Activated naive CD4-positive, alpha-beta T cell treated with anti-CD3 and anti-CD28 coated beads, Interleukin-2, amount 10 ng/mL, durations not matched to agents 7 days and 5 days (primary cell): ENCODE results near the gene STMN3.
A peak's percentile ranks its signal among the peaks of the same experiment; 100 is the strongest.

ENCODE experiments used
- CTCF ChIA-PET: fragments of 350-600 bp; sonication (Branson Sonifier 250); formaldehyde crosslinking; loops from one replicate; lab custom pipeline; 2021; ENCODE audit warnings: antibody characterized with exemption; lab: Charles Lee
- DNase-seq: peaks from one replicate; pipeline ENCODE4 v3.0.0-alpha.2; 2020
- H3K27ac Mint-ChIP-seq: one replicate; pipeline ENCODE4 v1.8.0; 2021; ENCODE audit warnings: mild to moderate bottlenecking, moderate library complexity, mixed read lengths
- H3K27me3 Mint-ChIP-seq: one replicate; pipeline ENCODE4 v1.8.0; 2021; ENCODE audit warnings: mild to moderate bottlenecking, mixed read lengths
- H3K36me3 Mint-ChIP-seq: one replicate; pipeline ENCODE4 v1.8.0; 2021; ENCODE audit warnings: mixed read lengths
- H3K4me1 Mint-ChIP-seq: one replicate; pipeline ENCODE4 v1.8.0; 2021; ENCODE audit warnings: mixed read lengths
- H3K4me3 Mint-ChIP-seq: one replicate; pipeline ENCODE4 v1.8.0; 2021; ENCODE audit warnings: mild to moderate bottlenecking, moderate library complexity, mixed read lengths
- H3K9me3 Mint-ChIP-seq: one replicate; pipeline ENCODE4 v1.8.0; 2021; ENCODE audit warnings: mixed read lengths

The STMN3 gene

DNA sequence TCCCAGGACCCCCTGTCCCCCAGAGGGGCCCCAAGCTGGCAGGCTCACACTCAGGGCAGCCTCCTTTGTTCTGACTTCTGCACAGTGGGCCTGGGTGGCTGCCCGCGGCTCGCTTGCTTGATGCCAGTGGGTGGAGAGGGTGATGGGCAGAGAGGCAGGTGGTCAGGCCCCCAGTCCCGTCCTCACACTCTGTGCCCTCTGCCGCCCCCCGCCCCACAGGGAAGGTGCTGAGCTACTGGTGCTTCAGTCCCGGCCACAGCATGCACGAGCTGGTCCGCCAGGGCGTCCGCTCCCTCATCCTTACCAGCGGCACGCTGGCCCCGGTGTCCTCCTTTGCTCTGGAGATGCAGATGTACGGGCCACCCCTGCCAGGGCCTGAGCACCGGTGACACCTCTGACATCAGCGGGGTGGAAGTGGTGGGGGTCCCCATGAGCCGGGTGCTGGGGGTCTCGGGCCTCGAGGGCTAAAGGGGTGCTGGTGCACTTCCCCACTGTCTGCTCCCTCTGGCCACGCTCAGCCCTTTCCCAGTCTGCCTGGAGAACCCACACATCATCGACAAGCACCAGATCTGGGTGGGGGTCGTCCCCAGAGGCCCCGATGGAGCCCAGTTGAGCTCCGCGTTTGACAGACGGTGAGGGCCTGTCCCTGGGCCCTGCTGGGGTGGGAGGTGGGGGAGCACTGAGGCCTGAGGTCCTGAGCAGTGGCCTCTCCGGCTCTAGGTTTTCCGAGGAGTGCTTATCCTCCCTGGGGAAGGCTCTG lies 34.4 kb upstream of the STMN3 start:
- no peak overlapping the region for H3K4me3 Mint-ChIP-seq
- no peak for DNase-seq
- no peaks in the 10 kb centered on the region for H3K27me3 Mint-ChIP-seq
- H3K27ac Mint-ChIP-seq = no peak overlapping the region
- no peaks in the 10 kb centered on the region for H3K9me3 Mint-ChIP-seq
- H3K36me3 Mint-ChIP-seq = peaks cover 6% of the 10 kb centered on the region
- H3K4me1 Mint-ChIP-seq = peaks cover 9% of the 10 kb centered on the region
- CTCF ChIA-PET = interaction anchor here (1.2 kb wide), 1 partner anchor 46 kb away, joined by 3 read pairs; no protein-coding TSS in a partner anchor

DNA sequence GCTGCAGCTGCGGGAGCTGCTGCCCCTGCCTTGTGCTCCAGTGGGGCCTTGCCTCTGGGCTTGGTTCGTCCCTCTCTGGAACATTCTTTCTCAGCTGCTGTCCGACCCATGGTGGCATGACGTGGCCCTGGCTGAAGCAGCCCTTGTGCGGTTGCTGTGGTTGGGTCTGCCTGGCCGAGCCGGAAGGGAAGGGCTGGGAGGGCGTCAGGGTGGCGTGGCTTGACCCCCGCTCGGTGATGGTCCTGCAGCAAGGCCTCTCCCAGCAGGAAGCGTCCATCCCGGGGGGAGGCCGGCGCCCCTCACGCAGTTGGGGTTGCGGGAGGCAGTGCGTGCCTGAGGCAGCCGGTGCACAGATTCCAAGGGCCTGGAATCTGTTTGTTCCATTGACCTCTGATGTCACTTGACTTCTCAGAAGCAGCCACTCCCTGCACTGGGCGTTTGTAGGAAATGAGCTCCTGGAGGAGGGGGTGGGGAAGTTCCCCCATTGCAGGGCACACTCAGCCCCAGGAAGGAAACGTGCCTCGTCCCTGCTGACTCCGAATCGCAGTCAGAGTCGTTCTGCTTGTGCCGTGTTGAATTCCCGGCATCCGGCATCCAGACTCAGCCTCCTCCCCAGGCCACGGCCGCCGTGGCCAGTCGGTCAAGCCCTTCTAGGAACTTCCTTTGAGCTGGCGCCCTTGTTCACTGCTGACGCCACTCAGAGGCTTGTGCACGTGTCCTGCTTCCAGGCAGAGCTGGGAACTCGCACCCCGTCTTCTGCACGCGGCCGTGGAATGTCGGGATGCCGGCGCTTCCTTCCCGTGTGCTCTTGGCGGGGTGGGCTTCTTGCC lies 33.5 kb upstream of the STMN3 start:
- no peak overlapping the region for H3K27ac Mint-ChIP-seq
- CTCF ChIA-PET = no interaction called here

DNA sequence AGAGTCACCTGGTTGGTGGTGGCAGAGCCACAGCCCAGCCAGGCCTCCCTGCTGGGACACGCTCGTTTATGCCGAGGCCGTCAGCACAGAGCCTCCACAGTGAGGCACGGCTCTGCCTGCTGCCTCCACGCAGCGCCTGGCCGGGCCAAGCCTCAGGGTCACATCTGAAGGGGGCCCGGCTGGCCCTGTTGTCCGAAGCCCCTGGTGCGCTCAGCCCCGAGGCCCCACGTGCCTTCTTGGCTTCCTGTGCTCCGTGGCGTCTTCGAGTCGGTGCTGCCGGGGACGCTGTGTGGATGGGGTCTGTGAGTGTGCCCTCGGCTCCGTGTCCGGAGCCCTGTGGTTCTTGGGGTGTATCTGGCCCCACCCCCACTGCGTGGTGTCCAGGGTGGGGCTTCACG lies 32.9 kb upstream of the STMN3 start:
- no peak overlapping the region for H3K27ac Mint-ChIP-seq
- H3K36me3 Mint-ChIP-seq = no peaks in the 10 kb centered on the region
- H3K4me1 Mint-ChIP-seq = peaks cover 9% of the 10 kb centered on the region
- no peak for DNase-seq
- CTCF ChIA-PET = no interaction called here
- no peaks in the 10 kb centered on the region for H3K9me3 Mint-ChIP-seq
- no peak overlapping the region for H3K4me3 Mint-ChIP-seq
- H3K27me3 Mint-ChIP-seq = no peaks in the 10 kb centered on the region

More for the DNA sequence above, 33.5 kb upstream of the STMN3 start:
- DNase-seq = peak; percentile 40
- peaks cover 9% of the 10 kb centered on the region for H3K4me1 Mint-ChIP-seq
- no peaks in the 10 kb centered on the region for H3K9me3 Mint-ChIP-seq
- H3K36me3 Mint-ChIP-seq = peaks cover 2% of the 10 kb centered on the region
- no peak overlapping the region for H3K4me3 Mint-ChIP-seq
- H3K27me3 Mint-ChIP-seq = no peaks in the 10 kb centered on the region

DNA sequence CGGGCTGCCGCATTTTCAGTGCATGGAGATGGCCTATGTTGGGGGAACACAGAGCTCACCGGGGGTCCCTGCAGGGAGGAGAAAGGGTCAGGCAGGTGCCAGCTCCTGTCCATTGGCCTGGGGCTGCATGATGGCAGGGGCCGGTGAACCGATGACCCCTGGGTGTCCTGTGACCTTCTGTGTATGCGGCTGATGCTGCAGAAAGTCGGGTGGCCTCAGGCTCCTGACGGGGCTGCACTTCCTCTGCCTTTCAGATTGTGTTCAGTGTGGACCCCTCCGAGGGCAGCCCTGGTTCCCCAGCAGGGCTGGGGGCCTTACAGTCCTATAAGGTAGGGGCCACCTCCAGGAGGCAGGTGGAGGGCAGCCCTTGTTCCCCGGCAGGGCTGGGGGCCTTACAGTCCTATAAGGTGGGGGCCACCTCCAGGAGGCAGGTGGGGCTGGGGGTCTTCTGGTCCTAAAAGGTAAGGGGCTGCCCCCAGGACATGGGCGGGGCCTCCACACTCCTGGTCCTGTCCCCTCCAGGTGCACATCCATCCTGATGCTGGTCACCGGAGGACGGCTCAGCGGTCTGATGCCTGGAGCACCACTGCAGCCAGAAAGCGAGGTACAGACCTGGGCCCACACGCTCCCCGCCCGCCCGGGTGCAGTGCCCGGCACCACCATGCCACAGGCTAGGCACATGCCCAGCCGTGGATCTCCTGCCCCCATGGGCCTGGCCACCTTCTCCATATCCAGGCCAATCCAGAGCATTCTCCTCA lies 32.2 kb upstream of the STMN3 start:
- H3K36me3 Mint-ChIP-seq = no peaks in the 10 kb centered on the region
- peaks cover 9% of the 10 kb centered on the region for H3K4me1 Mint-ChIP-seq
- peak overlapping the region; percentile 42 for H3K27ac Mint-ChIP-seq
- CTCF ChIA-PET = no interaction called here
- H3K27me3 Mint-ChIP-seq = no peaks in the 10 kb centered on the region
- H3K4me3 Mint-ChIP-seq = no peak overlapping the region
- no peaks in the 10 kb centered on the region for H3K9me3 Mint-ChIP-seq
- no peak for DNase-seq

DNA sequence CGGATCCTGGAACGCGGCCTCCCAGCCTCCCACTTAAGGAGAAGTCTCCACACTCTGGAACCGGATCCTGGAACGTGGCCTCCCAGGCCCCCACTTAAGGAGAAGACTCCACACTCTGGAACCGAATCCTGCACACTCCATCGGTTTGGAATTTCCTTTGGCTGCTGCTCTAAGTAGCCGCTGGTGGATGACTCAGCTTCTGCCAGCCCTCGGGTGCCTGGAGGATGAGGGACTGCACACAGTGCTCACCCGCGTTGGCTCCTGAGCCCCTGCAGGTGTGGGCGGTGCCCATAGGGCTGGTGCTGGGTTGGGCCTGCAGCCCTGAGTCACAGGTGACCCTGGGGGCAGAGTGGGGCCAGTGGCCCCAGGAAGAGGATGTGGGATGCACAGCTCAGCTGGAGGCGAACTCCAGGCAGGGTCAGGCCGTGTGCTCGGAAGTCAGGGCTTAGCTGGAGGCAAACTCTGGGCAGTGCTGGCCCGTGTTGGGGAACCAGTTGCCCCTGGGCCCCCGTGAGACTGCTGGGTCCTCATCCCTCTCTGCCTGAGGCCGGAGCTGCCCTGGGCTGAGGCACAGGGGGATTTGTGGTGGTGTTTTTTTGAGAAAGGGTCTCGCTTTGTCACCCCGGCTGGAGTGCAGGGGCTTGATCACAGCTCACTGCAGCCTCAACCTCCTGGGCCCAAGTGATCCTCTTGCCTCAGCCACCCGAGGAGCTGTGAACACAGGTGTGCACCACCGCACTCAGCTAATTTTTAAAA lies 29.3 kb upstream of the STMN3 start:
- Mint-ChIP-seq H3K4me1 (peaks cover 8% of the 10 kb centered on the region), H3K27me3 (no peaks in the 10 kb centered on the region), H3K27ac (no peak overlapping the region), H3K4me3 (no peak overlapping the region), H3K36me3 (no peaks in the 10 kb centered on the region), H3K9me3 (no peaks in the 10 kb centered on the region)
- no peak for DNase-seq
- CTCF ChIA-PET = no interaction called here

DNA sequence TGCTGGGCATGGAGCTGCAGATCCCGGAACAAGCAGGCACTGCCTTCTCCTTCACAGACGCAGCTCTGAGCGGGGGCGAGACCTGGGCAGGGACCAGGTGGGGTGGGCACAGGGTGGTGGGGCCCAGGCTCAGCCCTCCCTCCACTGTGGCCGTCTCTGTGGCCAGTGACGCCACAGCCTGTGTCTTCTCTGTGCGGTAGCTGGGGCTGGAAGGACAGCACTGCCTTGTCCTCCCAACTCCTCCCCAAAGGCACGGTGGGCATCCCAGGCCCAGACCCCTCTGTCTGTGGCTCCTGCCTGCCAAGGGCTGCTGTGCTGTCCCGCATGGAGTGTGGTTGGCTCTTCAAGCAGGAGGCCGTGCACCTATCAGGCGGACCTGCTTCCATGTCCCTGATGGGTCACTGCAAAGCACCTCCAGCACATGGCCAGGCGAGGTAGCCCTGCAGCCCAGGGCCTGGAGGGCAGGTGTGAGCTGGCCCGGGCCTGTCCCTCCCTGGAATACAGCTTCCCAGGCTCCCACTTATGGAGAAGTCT lies 28.5 kb upstream of the STMN3 start:
- H3K27ac Mint-ChIP-seq = no peak overlapping the region
- peaks cover 2% of the 10 kb centered on the region for H3K4me1 Mint-ChIP-seq
- H3K9me3 Mint-ChIP-seq = no peaks in the 10 kb centered on the region
- H3K27me3 Mint-ChIP-seq = no peaks in the 10 kb centered on the region
- DNase-seq = no peak
- no peak overlapping the region for H3K4me3 Mint-ChIP-seq
- CTCF ChIA-PET = no interaction called here
- peaks cover 4% of the 10 kb centered on the region for H3K36me3 Mint-ChIP-seq

DNA sequence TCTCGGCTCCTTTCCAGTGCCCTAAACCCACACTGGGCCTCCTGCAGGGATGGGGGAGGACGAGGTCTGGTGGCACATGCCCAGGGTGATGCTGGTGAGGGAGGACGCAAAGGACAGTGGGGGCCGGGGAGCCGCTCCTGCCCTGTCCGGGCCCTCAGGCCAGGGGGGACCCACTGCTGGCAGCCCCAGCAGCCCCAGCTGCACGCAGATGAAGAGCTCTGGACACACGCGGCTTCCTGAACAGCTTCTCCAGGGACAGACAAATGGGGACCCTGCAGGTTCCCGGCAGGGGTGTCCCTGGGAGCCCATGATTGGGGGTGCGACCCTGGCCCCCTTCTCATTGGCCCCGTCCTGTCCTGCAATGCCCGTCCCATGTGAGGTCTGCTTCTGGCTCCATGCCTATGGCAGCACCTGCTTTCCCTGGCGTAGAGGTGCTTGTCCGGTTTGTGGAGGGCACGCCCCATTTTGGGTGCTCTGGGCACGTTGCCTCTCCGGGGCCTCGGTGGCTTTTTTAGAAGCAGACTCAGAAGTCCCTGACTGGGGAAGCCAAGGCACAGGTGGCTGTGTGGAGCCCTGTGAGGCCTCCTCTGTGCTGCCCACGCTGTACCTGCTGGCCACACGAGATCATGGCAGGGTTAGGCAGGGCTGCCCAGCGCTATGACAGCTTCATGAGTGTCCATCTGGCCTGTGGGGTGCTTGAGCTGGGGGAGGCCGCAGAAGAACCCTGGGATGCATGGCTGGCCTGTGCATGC lies 27.8 kb upstream of the STMN3 start:
- no peaks in the 10 kb centered on the region for H3K4me1 Mint-ChIP-seq
- peak overlapping the region; percentile 72 for H3K27ac Mint-ChIP-seq

DNA sequence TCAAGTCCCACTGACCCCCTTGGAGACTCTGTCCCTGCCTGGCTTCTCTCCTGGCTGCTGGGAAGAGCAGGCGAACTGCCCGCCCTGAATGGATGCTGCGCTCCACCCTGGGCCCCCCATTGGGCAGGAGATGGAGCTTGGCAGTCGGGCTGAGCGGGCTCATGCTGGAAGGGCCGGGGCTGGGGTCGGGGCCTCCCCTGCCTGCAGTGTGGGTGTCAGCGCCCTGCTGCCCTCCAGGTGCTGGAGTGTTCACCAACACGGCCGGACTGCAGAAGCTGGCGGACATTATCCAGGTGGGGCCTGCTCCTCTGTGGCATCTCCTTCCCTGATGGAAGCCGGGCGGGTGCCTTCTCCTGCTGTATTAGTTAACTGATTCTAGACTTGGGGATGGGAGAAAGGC lies 27.2 kb upstream of the STMN3 start:
- CTCF ChIA-PET = no interaction called here
- peaks cover 8% of the 10 kb centered on the region for H3K36me3 Mint-ChIP-seq
- DNase-seq = no peak
- H3K4me3 Mint-ChIP-seq = no peak overlapping the region
- H3K9me3 Mint-ChIP-seq = no peaks in the 10 kb centered on the region
- no peaks in the 10 kb centered on the region for H3K27me3 Mint-ChIP-seq
- H3K4me1 Mint-ChIP-seq = no peaks in the 10 kb centered on the region
- no peak overlapping the region for H3K27ac Mint-ChIP-seq

More for the DNA sequence above, 27.8 kb upstream of the STMN3 start:
- Mint-ChIP-seq H3K27me3 (no peaks in the 10 kb centered on the region), H3K36me3 (peaks cover 4% of the 10 kb centered on the region), H3K4me3 (no peak overlapping the region), H3K9me3 (no peaks in the 10 kb centered on the region)
- DNase-seq = no peak
- CTCF ChIA-PET = no interaction called here

DNA sequence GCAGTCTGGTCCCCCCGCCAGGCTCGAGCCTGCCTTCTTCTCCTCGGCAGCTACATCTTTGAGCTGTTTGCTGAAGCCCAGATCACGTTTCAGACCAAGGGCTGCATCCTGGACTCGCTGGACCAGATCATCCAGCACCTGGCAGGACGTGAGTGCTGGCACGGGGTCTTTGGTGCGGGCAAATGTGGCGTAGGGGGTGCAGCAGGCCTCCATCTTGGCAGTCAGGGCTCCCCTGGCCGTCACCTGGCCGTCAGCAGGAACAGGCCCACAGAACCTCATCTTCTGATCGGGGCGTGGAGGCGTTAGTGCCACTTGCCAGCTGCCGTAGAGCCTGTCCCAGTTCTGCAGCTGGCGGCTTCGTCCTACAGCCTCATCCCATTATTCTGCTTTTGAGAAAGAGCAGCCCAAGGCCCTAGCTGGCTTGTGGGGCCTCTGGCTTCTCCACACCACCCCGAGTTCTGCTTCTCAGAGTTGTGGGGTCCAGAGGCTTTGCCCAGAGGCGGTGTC lies 26.6 kb upstream of the STMN3 start:
- Mint-ChIP-seq H3K9me3 (no peaks in the 10 kb centered on the region), H3K4me3 (no peak overlapping the region), H3K36me3 (peaks cover 8% of the 10 kb centered on the region), H3K27ac (no peak overlapping the region), H3K27me3 (no peaks in the 10 kb centered on the region), H3K4me1 (no peaks in the 10 kb centered on the region)
- no peak for DNase-seq
- CTCF ChIA-PET = no interaction called here

DNA sequence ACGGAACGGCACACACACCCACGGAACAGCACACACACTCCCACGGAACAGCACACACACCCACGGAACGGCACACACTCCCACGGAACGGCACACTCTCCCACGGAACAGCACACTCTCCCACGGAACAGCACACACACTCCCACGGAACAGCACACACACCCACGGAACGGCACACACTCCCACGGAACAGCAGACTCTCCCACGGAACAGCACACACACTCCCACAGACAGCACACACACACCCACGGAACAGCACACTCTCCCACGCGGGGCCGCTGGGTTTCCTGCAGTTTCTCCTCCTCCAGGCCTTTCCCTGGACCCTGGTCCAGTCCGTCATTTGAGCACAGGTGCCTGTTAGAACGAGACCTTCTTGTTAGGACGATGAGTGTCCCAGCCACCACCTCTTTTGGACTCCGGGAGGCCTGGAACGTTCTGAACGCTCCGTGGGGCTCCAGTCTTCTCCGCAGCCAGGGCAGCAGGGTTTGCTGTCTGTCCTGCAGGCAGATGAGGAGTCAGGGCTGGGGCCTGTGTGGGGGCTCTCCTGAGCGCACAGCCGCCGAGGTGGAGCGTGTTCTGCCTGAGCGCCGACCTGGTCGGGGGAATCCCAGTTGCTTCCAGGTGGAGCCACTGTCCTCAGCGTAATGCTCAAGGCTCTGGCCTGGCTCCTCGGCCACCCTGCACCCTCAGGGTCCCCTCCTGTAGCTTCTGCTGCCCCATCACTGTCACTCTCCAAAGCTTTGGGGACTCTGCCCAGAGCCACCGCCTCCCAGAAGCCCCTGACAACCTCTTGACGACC lies 25.6 kb upstream of the STMN3 start:
- Mint-ChIP-seq H3K27ac (no peak overlapping the region), H3K36me3 (peaks cover 8% of the 10 kb centered on the region), H3K27me3 (no peaks in the 10 kb centered on the region), H3K4me3 (no peak overlapping the region), H3K4me1 (no peaks in the 10 kb centered on the region), H3K9me3 (no peaks in the 10 kb centered on the region)
- CTCF ChIA-PET = no interaction called here
- DNase-seq = no peak

DNA sequence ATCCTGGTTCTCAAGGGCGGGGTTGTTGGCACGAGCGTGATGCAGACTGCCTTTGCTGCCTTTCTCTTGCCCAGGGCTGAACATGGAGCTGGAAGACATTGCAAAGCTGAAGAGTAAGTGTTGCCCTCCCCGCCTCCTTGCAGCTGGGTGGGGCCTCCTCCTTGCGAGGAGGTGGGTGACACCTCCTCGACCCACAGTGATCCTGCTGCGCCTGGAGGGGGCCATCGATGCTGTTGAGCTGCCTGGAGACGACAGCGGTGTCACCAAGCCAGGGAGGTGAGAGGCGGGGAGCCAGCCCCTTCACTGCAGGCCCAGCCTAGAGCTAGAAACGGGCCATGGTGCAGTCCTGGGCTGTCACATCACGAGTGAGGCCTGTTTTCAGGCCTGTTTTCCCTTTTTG lies 24.8 kb upstream of the STMN3 start:
- Mint-ChIP-seq H3K4me1 (no peaks in the 10 kb centered on the region), H3K9me3 (no peaks in the 10 kb centered on the region), H3K27me3 (no peaks in the 10 kb centered on the region), H3K4me3 (no peak overlapping the region), H3K27ac (no peak overlapping the region), H3K36me3 (peaks cover 10% of the 10 kb centered on the region)
- CTCF ChIA-PET = no interaction called here
- no peak for DNase-seq

DNA sequence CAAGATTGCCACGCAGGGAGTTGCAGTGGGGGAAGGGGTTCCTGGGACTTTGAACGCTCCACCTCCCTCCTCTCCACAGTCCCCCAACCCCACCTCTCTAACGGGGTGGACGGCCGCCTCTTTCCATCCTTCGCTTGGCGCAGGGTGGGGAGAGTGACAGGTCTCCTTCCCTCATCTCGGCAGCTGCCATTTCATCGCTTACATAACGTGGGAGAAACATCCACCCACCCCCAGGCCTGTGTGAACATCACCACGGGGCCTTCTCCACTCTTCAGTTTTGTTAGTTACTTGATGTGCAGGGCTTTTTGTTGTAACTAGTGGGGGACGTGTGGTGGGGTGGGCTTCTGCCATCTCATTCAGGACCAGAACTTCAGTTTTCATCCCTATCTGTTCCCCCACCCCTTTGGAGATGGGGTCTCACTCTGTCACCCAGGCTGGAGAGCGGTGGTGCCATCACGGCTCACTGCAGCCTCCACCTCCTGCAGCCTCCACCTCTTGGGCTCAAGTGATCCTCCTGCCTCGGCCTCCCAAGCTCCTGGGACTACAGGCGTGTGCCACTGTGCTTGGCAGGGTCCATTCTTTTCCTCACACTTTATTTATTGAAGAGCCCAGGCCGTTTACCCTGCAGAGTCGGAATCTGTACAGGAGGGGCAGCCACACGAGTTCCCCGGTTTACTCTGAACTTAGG lies 22.6 kb upstream of the STMN3 start:
- no peaks in the 10 kb centered on the region for H3K4me1 Mint-ChIP-seq
- no peaks in the 10 kb centered on the region for H3K9me3 Mint-ChIP-seq
- no peaks in the 10 kb centered on the region for H3K27me3 Mint-ChIP-seq
- peaks cover 12% of the 10 kb centered on the region for H3K36me3 Mint-ChIP-seq
- H3K4me3 Mint-ChIP-seq = no peak overlapping the region
- H3K27ac Mint-ChIP-seq = peak overlapping the region; percentile 19
- CTCF ChIA-PET = no interaction called here
- no peak for DNase-seq
